NCI-H2196 (cell line): Measurements from ENCODE around the gene KLK1.
"Not testable (repeated sequence)": the region's sequence is repeated elsewhere in the genome, so short reads cannot be mapped to it uniquely, and the experiment has no call there.

Experiments
- DNase-seq: peaks from one replicate; lab custom pipeline; 2025; ENCODE audit not compliant: unreplicated experiment; lab: John Stamatoyannopoulos, UW

Gene KLK1

GRCh38 chr19:50770164-50770563 lies 53.4 kb downstream of the KLK1 start, which contains the start of gene GPR32:
Gene GPR32, plus strand, starts transcription at chr19:50770464. Its CDS starts 137 bp downstream, at chr19:50770601.
- not testable (repeated sequence) for DNase-seq
